A673 (cell line): Measurements from ENCODE around the gene ASB18.

ENCODE experiments used
- CTCF ChIP-seq: fragments of 300-800, 200-600 bp; sonication (generic); conservative IDR thresholded peaks from 2 replicates; pipeline ENCODE4 v1.5.1; 2017; ENCODE audit warnings: low read depth, mild to moderate bottlenecking, antibody characterized with exemption, low read length, moderate library complexity, mixed read lengths
- EZH2 ChIP-seq: fragments of 200-600 bp; sonication (generic); IDR thresholded peaks from 2 replicates; pipeline ENCODE4 v1.6.1; 2017; ENCODE audit warnings: borderline replicate concordance, low read depth, mild to moderate bottlenecking, mixed read lengths, antibody characterized with exemption, low read length; ENCODE audit not compliant: poor library complexity, severe bottlenecking

- TF ChIP-seq CTCF (no peak), EZH2 (no peak)
These were observed 41.9 kb upstream of the ASB18 start for GRCh38 chr2:236305964-236306605.
